Neural cell (in vitro differentiated cells): ENCODE results near the gene MAGI2. TPM values are rescaled to one million over a fixed set of nuclear protein-coding genes. Genes with fewer than 3 reads are reported as not detected.

Experiments
- H2AFZ ChIP-seq: fragments of 200-600, 300-800 bp; sonication (generic), shearing (Covaris generic); 2 replicates; pipeline ENCODE4 v1.6.0; 2014; ENCODE audit warnings: low read depth, mild to moderate bottlenecking, antibody characterized with exemption, low read length, moderate library complexity
- H3F3A ChIP-seq: fragments of 200-600 bp; shearing (Covaris generic); 2 replicates; pipeline ENCODE4 v1.6.1; 2016; ENCODE audit warnings: mild to moderate bottlenecking, moderate library complexity, mixed read lengths, antibody characterized with exemption, low read length; ENCODE audit not compliant: insufficient read depth, poor library complexity, severe bottlenecking
- H3K27ac ChIP-seq: fragments of 200-600, 300-800 bp; sonication (generic), shearing (Covaris generic); 2 replicates; pipeline ENCODE4 v1.5.1; 2014; ENCODE audit warnings: mild to moderate bottlenecking, low read length, moderate library complexity
- H3K27me3 ChIP-seq: fragments of 300-800, 200-600 bp; sonication (generic), shearing (Covaris generic); 2 replicates; pipeline ENCODE4 v1.6.0; 2014; ENCODE audit warnings: mild to moderate bottlenecking, low read depth, low read length, moderate library complexity; ENCODE audit not compliant: insufficient read depth
- H3K36me3 ChIP-seq: fragments of 300-800, 200-600 bp; sonication (generic), shearing (Covaris generic); 2 replicates; pipeline ENCODE4 v1.5.1; 2014; ENCODE audit warnings: mild to moderate bottlenecking, antibody characterized with exemption, low read length, moderate library complexity; ENCODE audit not compliant: insufficient read depth
- H3K4me2 ChIP-seq: fragments of 300-800, 200-600 bp; sonication (generic), shearing (Covaris generic); 2 replicates; pipeline ENCODE4 v1.6.0; 2014; ENCODE audit warnings: mild to moderate bottlenecking, low read length
- H3K4me3 ChIP-seq: fragments of 300-800, 200-600 bp; sonication (generic), shearing (Covaris generic); 2 replicates; pipeline ENCODE4 v1.5.1; 2014; ENCODE audit warnings: mild to moderate bottlenecking, low read length, moderate library complexity
- H3K79me2 ChIP-seq: fragments of 200-600 bp; shearing (Covaris generic); replicated peaks from 2 replicates; pipeline ENCODE4 v1.6.0; 2014; ENCODE audit warnings: mild to moderate bottlenecking, low read length, moderate library complexity; ENCODE audit not compliant: insufficient read depth
- H3K9ac ChIP-seq: fragments of 300-800, 200-600 bp; sonication (generic), shearing (Covaris generic); 2 replicates; pipeline ENCODE4 v1.6.1; 2016; ENCODE audit warnings: mild to moderate bottlenecking, low read length, mixed read lengths
- H3K9me2 ChIP-seq: fragments of 200-600 bp; shearing (Covaris generic); 2 replicates; pipeline ENCODE4 v1.6.1; 2016; ENCODE audit warnings: mild to moderate bottlenecking, low read length, mixed read lengths; ENCODE audit not compliant: insufficient read depth
- H3K9me3 ChIP-seq: fragments of 200-600, 300-800 bp; sonication (generic), shearing (Covaris generic); 2 replicates; pipeline ENCODE4 v1.6.1; 2016; ENCODE audit warnings: mild to moderate bottlenecking, mixed run types, low read length, moderate library complexity, mixed read lengths
- H4K20me1 ChIP-seq: fragments of 200-600 bp; shearing (Covaris generic); 2 replicates; pipeline ENCODE4 v1.6.1; 2016; ENCODE audit warnings: mild to moderate bottlenecking, mixed run types; ENCODE audit not compliant: insufficient read depth
- EP300 ChIP-seq: fragments of 450-650 bp; conservative IDR thresholded peaks from 2 replicates; pipeline ENCODE4 v1.6.1; 2014; ENCODE audit warnings: antibody characterized with exemption, mild to moderate bottlenecking, moderate library complexity; ENCODE audit not compliant: poor library complexity, severe bottlenecking
- EZH2 ChIP-seq: fragments of 200-600, 300-800 bp; shearing (Covaris generic), sonication (generic); IDR thresholded peaks from 2 replicates; pipeline ENCODE4 v1.6.1; 2014; ENCODE audit warnings: antibody characterized with exemption, low read length, borderline replicate concordance, mild to moderate bottlenecking; ENCODE audit not compliant: insufficient read depth, poor library complexity, severe bottlenecking
- MXI1 ChIP-seq: fragments of 450-650 bp; conservative IDR thresholded peaks from 2 replicates; pipeline ENCODE4 v1.6.1; 2014; ENCODE audit warnings: antibody characterized with exemption, mild to moderate bottlenecking; ENCODE audit not compliant: poor library complexity, severe bottlenecking
- POLR2AphosphoS5 ChIP-seq: IDR thresholded peaks from 2 replicates; pipeline ENCODE4 v1.6.1; 2012
- RAD21 ChIP-seq: fragments of 450-650 bp; conservative IDR thresholded peaks from 2 replicates; pipeline ENCODE4 v1.6.1; 2014; ENCODE audit warnings: antibody characterized with exemption, mild to moderate bottlenecking, moderate library complexity
- SMC3 ChIP-seq: fragments of 450-650 bp; conservative IDR thresholded peaks from 2 replicates; pipeline ENCODE4 v1.6.1; 2014; ENCODE audit warnings: antibody characterized with exemption, mild to moderate bottlenecking, moderate library complexity; ENCODE audit not compliant: poor library complexity
- TAF1 ChIP-seq: IDR thresholded peaks from 2 replicates; pipeline ENCODE4 v1.6.1; 2012; ENCODE audit warnings: low read depth
- polyA plus RNA-seq: library from polyadenylated mRNA; depleted of rRNA; stranded (reverse); fragments of >200 nt; gene quantifications from 2 replicates; pipeline ENCODE4 v1.2.3, GENCODE V29; 2014
- TF ChIP-seq, protein P1 (sequence below): fragments of 450-650 bp; IDR thresholded peaks from 2 replicates; pipeline ENCODE4 v1.5.1; 2014; ENCODE audit warnings: antibody characterized with exemption, mild to moderate bottlenecking, moderate library complexity; ENCODE audit not compliant: poor library complexity, severe bottlenecking
- TF ChIP-seq, protein P2 (sequence below): IDR thresholded peaks from 2 replicates; pipeline ENCODE4 v1.6.1; 2012; ENCODE audit warnings: borderline replicate concordance

MAGI2 gene
- polyA plus RNA-seq, 1 donor from 2014 or later, result 19.3 TPM

GRCh38 chr7:79304711-79305110 lies 148.8 kb downstream of the MAGI2 start:
- no peaks in the 10 kb centered on the region for H3K9me3 ChIP-seq
- TF ChIP-seq EZH2 (no peak), RAD21 (no peak), SMC3 (no peak)
- TF ChIP-seq, protein P1, sequence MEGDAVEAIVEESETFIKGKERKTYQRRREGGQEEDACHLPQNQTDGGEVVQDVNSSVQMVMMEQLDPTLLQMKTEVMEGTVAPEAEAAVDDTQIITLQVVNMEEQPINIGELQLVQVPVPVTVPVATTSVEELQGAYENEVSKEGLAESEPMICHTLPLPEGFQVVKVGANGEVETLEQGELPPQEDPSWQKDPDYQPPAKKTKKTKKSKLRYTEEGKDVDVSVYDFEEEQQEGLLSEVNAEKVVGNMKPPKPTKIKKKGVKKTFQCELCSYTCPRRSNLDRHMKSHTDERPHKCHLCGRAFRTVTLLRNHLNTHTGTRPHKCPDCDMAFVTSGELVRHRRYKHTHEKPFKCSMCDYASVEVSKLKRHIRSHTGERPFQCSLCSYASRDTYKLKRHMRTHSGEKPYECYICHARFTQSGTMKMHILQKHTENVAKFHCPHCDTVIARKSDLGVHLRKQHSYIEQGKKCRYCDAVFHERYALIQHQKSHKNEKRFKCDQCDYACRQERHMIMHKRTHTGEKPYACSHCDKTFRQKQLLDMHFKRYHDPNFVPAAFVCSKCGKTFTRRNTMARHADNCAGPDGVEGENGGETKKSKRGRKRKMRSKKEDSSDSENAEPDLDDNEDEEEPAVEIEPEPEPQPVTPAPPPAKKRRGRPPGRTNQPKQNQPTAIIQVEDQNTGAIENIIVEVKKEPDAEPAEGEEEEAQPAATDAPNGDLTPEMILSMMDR, result no peak

DNA sequence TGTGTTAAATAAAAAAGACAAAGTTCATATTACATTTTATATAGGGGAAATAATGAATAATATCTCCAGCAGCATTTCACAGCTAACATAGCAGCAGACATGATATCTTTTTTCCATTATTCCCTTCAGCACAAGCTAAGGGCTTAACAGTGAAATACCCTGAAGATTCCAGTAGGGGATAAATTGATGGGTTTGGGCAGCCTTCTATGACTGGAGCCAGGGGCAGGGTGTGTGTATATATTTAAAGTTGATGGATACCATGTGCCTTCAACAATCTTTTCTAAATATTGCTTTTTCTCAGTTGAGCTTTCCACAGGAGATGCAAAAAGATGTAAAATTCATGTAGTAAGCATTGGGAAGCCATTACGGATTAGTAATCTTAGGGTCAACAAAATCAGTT lies 151.2 kb downstream of the MAGI2 start:
- Histone ChIP-seq H3K27me3 (no peaks in the 10 kb centered on the region), H3K9me3 (no peaks in the 10 kb centered on the region), H3K9me2 (no peaks in the 10 kb centered on the region), H3K4me3 (no peak overlapping the region), H2AFZ (no peak overlapping the region), H3K27ac (no peak overlapping the region), H3K79me2 (no peaks in the 10 kb centered on the region), H3K36me3 (no peaks in the 10 kb centered on the region), H3F3A (no peaks in the 10 kb centered on the region), H3K9ac (no peak overlapping the region), H3K4me2 (no peak overlapping the region), H4K20me1 (no peaks in the 10 kb centered on the region)
- TF ChIP-seq SMC3, result no peak
- TF ChIP-seq, protein P1, result no peak
- TF ChIP-seq, protein P2, sequence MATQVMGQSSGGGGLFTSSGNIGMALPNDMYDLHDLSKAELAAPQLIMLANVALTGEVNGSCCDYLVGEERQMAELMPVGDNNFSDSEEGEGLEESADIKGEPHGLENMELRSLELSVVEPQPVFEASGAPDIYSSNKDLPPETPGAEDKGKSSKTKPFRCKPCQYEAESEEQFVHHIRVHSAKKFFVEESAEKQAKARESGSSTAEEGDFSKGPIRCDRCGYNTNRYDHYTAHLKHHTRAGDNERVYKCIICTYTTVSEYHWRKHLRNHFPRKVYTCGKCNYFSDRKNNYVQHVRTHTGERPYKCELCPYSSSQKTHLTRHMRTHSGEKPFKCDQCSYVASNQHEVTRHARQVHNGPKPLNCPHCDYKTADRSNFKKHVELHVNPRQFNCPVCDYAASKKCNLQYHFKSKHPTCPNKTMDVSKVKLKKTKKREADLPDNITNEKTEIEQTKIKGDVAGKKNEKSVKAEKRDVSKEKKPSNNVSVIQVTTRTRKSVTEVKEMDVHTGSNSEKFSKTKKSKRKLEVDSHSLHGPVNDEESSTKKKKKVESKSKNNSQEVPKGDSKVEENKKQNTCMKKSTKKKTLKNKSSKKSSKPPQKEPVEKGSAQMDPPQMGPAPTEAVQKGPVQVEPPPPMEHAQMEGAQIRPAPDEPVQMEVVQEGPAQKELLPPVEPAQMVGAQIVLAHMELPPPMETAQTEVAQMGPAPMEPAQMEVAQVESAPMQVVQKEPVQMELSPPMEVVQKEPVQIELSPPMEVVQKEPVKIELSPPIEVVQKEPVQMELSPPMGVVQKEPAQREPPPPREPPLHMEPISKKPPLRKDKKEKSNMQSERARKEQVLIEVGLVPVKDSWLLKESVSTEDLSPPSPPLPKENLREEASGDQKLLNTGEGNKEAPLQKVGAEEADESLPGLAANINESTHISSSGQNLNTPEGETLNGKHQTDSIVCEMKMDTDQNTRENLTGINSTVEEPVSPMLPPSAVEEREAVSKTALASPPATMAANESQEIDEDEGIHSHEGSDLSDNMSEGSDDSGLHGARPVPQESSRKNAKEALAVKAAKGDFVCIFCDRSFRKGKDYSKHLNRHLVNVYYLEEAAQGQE, result no peak
- no peak for TF ChIP-seq EP300
- no peak for TF ChIP-seq POLR2AphosphoS5
- TF ChIP-seq MXI1, result no peak
- TF ChIP-seq TAF1, result no peak
- TF ChIP-seq EZH2, result no peak
- no peak for TF ChIP-seq RAD21

More at GRCh38 chr7:79304711-79305110, 148.8 kb downstream of the MAGI2 start:
- Histone ChIP-seq H3K27me3 (no peaks in the 10 kb centered on the region), H3K9ac (no peak overlapping the region), H3K36me3 (no peaks in the 10 kb centered on the region), H4K20me1 (no peaks in the 10 kb centered on the region), H3K79me2 (no peaks in the 10 kb centered on the region), H3K4me2 (no peak overlapping the region), H3K4me3 (no peak overlapping the region), H2AFZ (no peak overlapping the region), H3K9me2 (no peaks in the 10 kb centered on the region), H3K27ac (no peak overlapping the region), H3F3A (no peaks in the 10 kb centered on the region)
